AG20443 (cell line): Measurements from ENCODE around the gene PFKFB3.
"Not testable (repeated sequence)": the region's sequence is repeated elsewhere in the genome, so short reads cannot be mapped to it uniquely, and the experiment has no call there.

ENCODE experiments used
- DNase-seq: peaks from one replicate; pipeline ENCODE4 v3.0.0; 2012; ENCODE audit warnings: low spot score, mixed read lengths

The PFKFB3 gene

GRCh38 chr10:6202684-6203330, at the start of gene PFKFB3:
TSS of gene PFKFB3 (plus strand) at chr10:6202932. CDS start at chr10:6203261, 329 bp downstream.
- DNase-seq, result peak; percentile 99

DNA sequence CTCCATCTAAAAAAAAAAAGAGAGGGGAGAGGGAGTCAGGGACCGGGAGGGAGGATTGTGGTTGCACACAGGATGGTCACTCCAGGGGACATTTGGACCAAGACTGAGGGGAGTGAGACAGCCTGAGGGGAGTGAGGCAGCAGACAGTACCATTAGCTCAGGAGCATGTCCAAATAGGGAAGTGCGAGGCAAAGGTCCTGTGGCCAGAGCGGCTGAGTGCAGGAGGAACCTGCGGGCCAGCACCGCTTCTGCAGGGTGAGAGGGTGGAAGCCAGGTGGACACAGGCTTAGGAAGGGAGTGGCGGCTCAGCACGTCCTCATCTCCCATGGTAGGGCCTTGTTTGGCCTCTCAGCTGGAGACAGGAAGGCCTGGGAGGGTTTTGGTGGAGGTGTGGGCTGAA, 48.9 kb upstream of the PFKFB3 start:
- no peak for DNase-seq

DNA sequence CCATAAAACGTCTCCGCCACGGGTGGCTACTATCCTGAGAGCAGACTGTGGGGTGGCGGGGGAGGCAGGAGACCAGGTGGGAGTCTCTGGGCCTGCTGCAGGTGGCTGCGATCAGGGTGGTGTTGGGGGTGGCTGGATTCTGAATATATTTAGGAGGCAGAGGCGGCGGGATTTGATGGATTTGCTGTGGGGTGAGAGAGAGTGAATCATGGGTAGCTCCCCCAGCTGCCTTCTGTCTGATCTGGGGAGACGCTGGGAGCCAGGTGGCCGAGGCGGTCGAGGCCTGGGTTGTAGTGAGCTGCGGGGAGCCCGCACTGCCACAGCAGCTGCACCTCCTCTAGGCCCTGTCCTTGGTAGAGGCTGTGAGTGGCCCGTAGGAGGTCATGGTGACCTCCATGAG, 48.2 kb upstream of the PFKFB3 start:
- DNase-seq, result no peak

GRCh38 chr10:6158276-6158675, 44.5 kb upstream of the PFKFB3 start:
- no peak for DNase-seq

DNA sequence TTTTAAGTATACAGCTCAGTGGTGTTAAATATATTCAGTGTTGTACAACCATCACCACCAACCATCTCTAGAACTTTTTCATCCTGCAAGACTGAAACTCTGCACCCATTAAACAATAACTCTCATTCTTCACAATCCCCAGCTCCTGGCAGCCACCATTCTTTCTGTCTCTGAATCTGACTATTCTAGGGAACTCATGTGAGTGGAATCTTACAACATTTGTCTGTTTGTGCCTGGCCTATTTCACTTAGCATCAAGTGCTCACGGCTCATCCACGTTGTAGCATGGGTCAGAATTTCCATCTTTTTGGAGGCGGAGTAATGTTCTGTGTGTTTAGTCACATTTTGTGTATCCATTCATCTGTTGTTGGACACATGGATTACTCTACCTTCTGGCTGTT, 40.8 kb upstream of the PFKFB3 start:
- DNase-seq, result no peak

GRCh38 chr10:6162589-6163356, 40.0 kb upstream of the PFKFB3 start:
- DNase-seq, result no peak

GRCh38 chr10:6163364-6164270, 39.1 kb upstream of the PFKFB3 start:
- DNase-seq, result peak; percentile 97

DNA sequence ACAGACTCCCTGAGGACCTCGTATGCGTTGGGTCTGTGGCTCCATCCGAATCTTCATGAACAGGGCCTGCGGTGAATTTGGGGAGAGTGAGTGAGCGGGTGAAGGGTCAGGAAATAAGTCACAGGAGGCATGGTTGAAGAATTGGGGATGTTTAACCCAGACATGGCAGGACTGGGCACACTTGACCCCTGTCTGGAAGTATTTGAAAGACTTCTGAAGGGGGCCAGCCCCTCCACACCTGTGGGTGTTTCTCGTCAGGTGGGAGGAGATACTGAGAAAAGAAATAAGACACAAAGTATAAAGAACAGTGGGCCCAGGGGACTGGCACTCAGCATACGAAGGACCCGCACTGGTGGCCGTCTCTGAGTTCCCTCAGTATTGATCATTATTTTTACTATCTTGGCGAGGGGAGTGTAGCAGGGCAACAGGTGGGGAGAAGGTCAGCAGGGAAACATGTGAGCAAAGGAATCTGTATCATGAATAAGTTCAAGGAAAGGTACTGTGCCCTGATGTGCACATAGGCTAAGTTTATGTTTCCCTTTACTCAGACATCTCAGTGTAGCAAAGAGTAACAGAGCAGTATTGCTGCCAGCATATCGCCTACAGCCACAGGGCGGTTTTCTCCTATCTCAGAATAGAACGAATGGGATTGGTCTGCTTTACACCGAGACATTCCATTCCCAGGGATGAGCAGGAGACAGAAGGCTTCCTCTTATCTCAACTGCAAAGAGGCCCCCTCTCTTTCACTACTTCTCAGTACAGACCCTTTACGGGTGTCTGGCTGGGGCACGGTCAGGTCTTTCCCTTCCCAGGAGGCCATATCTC, 38.2 kb upstream of the PFKFB3 start:
- DNase-seq, result no peak

DNA sequence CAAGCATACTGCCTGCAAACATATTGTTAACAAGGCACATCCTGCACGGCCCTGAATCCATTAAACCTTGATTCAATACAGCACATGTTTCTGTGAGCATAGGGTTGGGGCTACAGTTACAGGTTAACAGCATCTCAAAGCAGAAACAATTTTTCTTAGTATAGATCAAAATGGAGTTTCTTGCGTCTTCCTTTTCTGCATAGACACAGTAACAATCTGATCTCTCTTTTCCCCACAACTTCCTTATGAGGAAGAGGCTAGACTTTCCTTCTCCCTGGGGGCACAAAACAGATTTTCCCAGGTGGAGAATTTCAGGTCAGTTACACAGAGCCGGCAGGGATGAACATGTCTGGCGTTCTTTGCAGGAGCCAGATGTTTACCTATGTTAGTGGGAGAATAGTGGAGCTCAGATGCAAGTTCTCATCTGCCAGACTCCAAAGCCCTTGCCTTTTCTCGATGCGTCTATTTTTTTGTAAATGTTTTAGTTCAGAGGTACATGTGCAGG, 37.5 kb upstream of the PFKFB3 start:
- no peak for DNase-seq

DNA sequence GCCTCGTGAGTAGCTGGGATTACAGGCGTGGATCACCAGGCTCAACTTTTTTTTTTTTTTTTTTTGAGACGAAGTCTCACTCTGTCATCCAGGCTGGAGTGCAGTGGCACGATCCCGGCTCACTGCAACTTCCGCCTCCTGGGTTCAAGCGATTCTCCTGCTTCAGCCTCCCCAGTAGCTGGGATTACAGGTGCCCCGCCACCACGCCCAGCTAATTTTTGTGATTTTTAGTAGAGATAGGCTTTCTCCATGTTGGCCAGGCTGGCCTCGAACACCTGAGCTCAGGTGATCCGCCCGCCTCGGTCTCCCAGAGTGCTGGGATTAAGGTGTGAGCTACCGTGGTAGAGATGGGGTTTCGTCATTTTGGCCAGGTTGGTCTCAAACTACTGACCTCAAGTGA, 36.8 kb upstream of the PFKFB3 start:
- not testable (repeated sequence) for DNase-seq

- DNase-seq, result no peak
Observed at GRCh38 chr10:6167456-6167855, 35.3 kb upstream of the PFKFB3 start.

DNA sequence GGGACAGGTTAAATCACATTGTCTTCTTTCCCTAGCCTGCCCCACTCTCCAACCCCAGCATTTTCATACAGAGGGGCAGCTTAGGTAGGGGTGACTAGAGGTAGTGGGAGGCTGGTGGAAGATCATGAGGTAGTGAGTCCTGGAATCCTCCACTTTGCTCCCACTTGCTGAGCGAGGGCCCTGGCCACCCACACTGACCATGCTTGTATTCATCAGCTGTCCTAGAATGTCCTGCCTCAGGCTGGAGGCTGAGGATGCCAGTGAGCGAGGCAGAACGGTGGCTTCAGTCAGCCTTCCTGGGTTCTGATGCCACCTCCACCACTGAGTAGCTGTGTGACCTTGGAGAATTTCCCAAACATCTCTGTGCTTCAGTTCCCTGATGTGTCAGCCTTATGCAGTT, 34.6 kb upstream of the PFKFB3 start:
- no peak for DNase-seq

DNA sequence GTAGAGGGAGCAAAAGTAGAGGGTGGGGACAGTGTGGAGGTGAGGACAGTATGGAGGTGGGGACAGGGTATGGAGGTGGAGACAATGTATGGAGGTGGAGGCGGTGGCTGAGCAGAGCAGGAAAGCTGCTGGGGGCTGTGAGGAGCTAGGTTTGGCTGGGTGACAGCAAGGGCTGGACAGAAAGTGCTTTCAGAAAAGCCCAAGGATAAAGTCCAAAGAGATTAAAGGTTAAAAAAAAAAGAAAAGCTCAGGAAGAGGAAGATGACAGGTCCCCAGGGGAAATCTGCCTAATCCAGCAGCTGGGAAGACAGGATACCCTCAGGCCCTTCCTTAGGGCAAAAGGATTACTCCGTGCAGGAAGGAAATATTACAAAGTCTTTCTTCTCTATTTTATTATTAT, 32.1 kb upstream of the PFKFB3 start:
- no peak for DNase-seq

- DNase-seq, result peak; percentile 88
Observed at GRCh38 chr10:6171881-6172695, 30.6 kb upstream of the PFKFB3 start.

GRCh38 chr10:6173203-6173602, 29.5 kb upstream of the PFKFB3 start:
- no peak for DNase-seq

- DNase-seq, result no peak
Observed at GRCh38 chr10:6174201-6174874, 28.4 kb upstream of the PFKFB3 start.

DNA sequence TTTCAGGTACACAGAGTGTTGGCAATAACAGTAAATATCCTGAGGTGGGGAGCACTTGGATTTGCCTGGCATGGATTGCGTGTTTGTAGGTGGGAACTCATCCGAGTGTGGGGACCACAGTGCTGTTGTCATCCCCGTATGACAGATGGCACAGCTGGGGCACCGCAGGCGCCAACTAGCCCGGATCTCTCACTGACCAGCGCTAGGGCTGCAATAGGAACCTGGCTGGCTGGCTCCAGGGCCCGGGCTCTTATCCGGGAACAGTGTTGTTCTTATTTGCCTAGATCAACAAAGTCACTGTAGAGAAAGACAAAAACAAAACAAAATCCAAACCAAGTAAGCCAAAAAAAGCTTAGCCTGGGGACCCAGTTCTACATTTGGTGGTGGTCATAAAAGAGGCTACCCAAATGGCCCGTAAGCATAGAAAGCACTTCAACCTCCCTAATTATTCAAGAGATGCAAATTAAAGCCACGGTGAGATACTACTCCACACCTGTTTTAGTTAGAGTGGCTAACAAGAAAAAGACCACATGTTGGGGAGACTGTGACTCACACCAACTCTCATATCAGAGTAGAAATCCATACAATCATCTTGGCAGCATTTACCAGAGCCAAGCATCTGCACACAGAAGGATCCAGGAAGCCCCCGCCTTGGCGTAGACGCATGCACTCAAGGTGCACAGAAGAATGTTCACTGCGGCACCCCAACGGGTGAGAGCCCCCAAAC, 27.2 kb upstream of the PFKFB3 start:
- no peak for DNase-seq

DNA sequence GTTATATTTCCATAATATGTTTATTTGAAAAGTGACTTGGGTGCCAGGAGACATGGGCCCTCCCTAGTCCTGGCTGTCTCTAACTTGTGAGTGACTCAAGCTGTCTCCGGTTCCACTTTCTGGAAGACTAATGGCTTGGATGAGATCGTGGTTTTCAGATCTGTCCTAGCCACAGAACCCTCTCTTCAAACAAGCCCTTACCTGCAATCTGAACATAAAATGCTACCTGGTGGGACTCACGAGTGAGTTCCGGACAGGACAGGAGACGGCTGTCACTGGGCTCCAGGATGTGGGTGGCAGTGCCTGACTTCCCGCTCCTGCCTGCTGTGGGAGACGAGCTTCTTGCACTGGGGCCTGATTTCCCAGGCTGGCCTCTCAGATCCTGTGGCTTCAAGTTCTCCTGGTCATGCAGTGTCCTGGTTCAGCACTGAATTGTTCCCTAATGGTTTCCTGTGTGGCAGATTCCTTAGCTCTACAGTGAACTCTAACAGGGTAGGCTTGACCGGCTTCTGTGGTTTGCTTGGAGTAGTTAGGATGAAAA, 26.0 kb upstream of the PFKFB3 start:
- DNase-seq, result no peak

- no peak for DNase-seq
Observed at GRCh38 chr10:6177880-6178281, 24.9 kb upstream of the PFKFB3 start.
